ENCODE measurements around the gene RFFL.
A peak's percentile ranks its signal among the peaks of the same experiment; 100 is the strongest.
"Not testable (repeated sequence)": the region's sequence is repeated elsewhere in the genome, so short reads cannot be mapped to it uniquely, and the experiment has no call there.

The RFFL gene

DNA sequence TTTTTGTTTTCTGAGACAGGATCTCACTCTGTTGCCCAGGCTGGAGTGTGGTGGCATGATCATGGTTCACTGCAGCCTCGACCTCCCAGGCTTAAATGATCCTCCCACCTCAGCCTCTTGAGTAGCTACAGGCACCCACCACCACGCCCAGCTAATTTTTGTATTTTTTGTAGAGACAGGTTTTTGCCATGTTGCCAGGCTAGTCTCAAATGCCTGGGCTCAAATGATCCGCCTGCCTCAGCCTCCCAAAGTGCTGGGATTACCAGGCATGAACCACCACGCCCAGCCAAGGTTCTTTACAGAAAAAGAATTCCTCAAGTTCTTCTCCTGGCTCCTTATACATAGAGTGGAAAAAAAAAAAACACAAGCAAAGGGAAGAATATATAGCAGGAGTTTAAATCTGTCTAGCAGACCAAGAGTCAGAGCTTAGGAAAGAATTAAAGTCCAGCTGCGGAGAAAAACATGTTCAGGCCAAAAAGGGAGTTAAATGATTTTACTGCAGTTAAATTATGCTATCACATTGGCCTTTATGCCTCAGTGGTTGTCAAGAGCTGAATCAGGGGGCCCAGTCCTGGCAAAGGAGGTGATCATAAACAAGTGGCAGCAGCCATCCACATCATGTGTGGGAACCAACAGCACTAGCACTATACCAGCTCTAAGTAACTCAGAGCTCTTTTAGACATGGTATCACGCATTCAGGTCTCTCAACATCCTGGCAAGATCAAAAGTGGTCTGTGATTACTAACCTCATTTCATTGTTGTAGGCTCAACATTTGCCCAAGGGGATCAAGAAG, 43.9 kb downstream of the RFFL start:
- Mint-ChIP-seq H3K27ac (peak overlapping the region; percentile 4), H3K36me3 (ENCODE audit: low read depth) (peaks cover 64% of the 10 kb centered on the region), H3K4me1 (ENCODE audit: low read depth) (peaks cover 46% of the 10 kb centered on the region), H3K27me3 (no peaks in the 10 kb centered on the region), H3K9me3 (no peaks in the 10 kb centered on the region), H3K4me3 (no peak overlapping the region)
- no peak for DNase-seq

DNA sequence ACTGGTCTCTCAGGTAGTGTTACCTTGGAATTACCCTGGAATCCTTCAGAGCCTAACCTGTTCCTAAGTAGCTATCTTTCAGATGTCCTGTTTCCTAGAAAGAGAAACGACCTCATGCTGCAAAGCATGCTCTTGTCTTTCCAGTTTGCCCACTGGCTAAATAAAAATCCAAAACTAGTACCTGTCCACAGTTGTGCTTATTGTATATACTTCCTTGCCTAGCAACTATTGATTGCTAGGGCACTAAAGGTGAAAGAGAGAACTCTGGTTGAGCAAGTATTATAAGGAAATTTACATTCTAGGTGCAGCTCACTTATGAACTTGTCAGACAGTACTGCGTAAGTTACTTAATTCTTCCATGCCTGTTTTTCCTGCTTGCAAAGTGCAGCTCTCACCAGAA, 44.7 kb downstream of the RFFL start:
- no peak overlapping the region for H3K27ac Mint-ChIP-seq
- peaks cover 41% of the 10 kb centered on the region for H3K4me1 Mint-ChIP-seq (ENCODE audit: low read depth)
- no peak for DNase-seq
- peaks cover 72% of the 10 kb centered on the region for H3K36me3 Mint-ChIP-seq (ENCODE audit: low read depth)
- no peak overlapping the region for H3K4me3 Mint-ChIP-seq
- H3K9me3 Mint-ChIP-seq = no peaks in the 10 kb centered on the region
- no peaks in the 10 kb centered on the region for H3K27me3 Mint-ChIP-seq

DNA sequence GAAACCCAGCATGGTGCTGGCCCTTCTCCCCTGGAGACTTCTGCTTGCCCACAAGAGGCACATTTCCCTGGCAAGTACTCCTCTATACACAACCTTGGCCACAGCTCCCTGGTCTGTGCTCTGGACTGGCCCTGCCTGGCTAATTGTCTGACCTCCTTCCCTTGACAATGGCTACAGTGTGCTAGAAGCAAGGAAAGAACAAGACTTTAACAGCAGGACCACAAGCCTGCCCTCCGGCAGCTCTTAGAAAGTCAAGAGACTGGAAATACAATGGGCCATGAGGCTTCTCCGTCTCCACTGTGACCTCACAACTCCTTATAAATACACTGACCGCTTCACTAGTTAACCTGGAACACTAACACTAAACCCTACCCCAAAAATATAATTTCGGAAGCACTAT, 46.5 kb downstream of the RFFL start:
- Mint-ChIP-seq H3K27ac (peak overlapping the region; percentile 11), H3K4me3 (no peak overlapping the region), H3K36me3 (ENCODE audit: low read depth) (peaks cover 86% of the 10 kb centered on the region), H3K27me3 (no peaks in the 10 kb centered on the region), H3K9me3 (no peaks in the 10 kb centered on the region), H3K4me1 (ENCODE audit: low read depth) (peaks cover 23% of the 10 kb centered on the region)
- no peak for DNase-seq

DNA sequence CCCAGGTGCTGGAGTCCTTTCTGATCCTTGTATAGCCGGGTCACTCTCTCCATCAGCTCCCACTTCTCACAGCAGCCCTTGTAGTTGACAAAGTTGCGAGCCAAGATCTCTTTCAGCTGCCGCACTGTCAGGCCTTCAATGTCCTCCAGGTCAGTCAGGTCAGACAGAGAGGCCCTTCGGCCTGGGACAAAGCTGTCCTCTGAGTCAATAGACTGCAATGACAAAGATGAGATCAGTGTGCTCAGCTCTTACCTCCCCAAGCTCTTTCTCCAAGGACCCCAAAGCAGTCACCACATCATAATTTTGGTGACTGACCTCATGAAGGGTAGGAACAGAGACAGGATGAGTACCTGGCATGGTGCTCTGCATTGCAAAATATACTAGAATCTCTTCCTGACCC, 47.1 kb downstream of the RFFL start:
- peaks cover 90% of the 10 kb centered on the region for H3K36me3 Mint-ChIP-seq (ENCODE audit: low read depth)
- no peaks in the 10 kb centered on the region for H3K9me3 Mint-ChIP-seq
- H3K27me3 Mint-ChIP-seq = no peaks in the 10 kb centered on the region
- peaks cover 16% of the 10 kb centered on the region for H3K4me1 Mint-ChIP-seq (ENCODE audit: low read depth)
- no peak for DNase-seq
- H3K4me3 Mint-ChIP-seq = no peak overlapping the region
- peak overlapping the region; percentile 39 for H3K27ac Mint-ChIP-seq

DNA sequence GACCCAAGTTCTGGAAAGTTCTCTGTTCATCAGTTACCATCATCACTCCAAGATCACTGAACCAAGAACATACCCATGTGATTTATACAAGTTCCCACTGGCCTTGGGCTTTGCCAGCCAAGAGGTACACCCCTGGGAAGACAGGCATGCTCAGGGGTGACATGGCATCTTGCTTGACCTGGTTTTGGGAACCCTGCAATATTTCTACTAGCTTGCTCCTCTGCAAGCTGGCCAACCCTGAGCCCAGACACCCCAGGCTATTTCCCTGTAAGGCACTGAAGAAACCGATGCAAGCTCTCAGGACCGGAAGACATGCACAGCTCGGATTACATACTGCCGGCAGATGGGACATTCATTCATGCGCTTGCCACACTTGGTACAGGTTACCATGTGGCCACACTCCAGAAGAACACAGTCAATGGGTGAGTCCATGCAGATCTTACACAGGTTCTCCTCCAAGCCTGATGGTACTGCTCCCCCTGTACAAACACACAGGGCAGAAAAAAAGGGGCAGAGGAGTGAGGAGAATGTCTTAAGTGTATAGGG, 51.8 kb downstream of the RFFL start:
- Mint-ChIP-seq H3K36me3 (ENCODE audit: low read depth) (peaks cover 98% of the 10 kb centered on the region), H3K27ac (peak overlapping the region; percentile 35), H3K4me3 (no peak overlapping the region)

DNA sequence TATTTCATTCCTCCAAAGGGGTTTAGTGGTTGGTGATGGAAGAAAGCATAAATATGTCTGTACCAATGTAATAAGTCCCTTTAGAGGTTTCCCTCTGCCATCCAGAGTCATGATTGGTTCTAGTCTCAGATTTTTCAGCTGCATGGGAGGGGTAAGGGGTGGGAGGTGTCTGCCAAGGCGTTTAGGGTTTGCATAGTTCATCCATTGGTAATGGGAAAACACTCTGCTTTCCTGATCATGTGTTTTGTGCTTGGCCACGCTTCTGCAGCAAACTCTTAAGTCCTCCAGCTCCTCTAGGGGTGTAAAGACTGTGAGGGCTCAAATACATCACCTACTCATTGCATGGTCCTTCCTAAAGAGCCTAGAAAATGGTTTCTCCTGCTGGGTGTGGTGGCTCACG, 53.4 kb downstream of the RFFL start:
- H3K36me3 Mint-ChIP-seq (ENCODE audit: low read depth) = peaks cover 96% of the 10 kb centered on the region
- no peak for DNase-seq

More for the DNA sequence above, 51.8 kb downstream of the RFFL start:
- Mint-ChIP-seq H3K27me3 (no peaks in the 10 kb centered on the region), H3K9me3 (no peaks in the 10 kb centered on the region), H3K4me1 (ENCODE audit: low read depth) (no peaks in the 10 kb centered on the region)
- DNase-seq = no peak

DNA sequence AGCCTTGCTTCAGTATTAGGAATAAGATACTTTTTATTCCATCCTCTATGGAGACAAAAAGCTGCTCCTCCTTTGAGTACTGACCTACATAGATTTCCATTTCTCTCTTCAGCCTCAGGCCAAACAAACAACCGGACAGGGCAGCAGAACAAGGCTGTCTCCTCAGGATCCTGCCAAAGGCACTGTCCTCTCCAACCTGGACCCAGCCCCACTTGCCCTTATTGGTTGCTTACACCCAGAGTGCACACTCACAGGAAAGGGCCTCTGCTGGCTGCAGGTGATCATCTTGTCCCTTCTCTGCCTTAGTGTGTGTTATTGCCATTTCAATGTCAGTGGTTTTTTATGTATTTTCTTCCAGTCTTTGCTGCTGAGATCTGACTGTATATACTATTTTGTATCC, 56.5 kb downstream of the RFFL start:
- H3K9me3 Mint-ChIP-seq = no peaks in the 10 kb centered on the region
- H3K27ac Mint-ChIP-seq = peak overlapping the region; percentile 45
- DNase-seq = no peak
- no peaks in the 10 kb centered on the region for H3K27me3 Mint-ChIP-seq
- H3K4me3 Mint-ChIP-seq = no peak overlapping the region
- H3K36me3 Mint-ChIP-seq (ENCODE audit: low read depth) = peaks cover 95% of the 10 kb centered on the region
- H3K4me1 Mint-ChIP-seq (ENCODE audit: low read depth) = no peaks in the 10 kb centered on the region

More for the DNA sequence above, 53.4 kb downstream of the RFFL start:
- no peaks in the 10 kb centered on the region for H3K27me3 Mint-ChIP-seq
- H3K9me3 Mint-ChIP-seq = no peaks in the 10 kb centered on the region
- H3K27ac Mint-ChIP-seq = peak overlapping the region; percentile 57
- no peaks in the 10 kb centered on the region for H3K4me1 Mint-ChIP-seq (ENCODE audit: low read depth)
- no peak overlapping the region for H3K4me3 Mint-ChIP-seq

DNA sequence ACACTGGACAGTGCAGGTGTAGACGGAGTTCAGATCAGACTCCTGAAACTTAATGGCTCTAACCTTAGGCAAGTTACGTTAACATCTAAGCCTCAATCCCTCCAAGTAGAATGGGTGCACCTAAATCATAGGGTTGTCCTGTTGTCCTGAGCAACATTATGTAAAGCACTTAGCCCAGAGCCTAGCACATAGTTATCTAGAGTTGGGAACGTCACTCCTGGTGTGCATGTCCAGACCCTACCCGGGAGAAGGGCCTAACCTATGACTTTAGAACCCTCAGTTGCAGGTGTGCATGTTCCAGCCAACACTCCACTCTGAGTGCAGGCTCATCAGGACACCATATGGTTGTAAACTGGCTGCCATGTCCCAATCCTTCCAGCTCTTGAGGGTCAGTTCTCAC, 57.2 kb downstream of the RFFL start:
- no peak for DNase-seq
- H3K9me3 Mint-ChIP-seq = no peaks in the 10 kb centered on the region
- no peak overlapping the region for H3K4me3 Mint-ChIP-seq
- H3K36me3 Mint-ChIP-seq (ENCODE audit: low read depth) = peaks cover 95% of the 10 kb centered on the region
- peak overlapping the region; percentile 17 for H3K27ac Mint-ChIP-seq
- no peaks in the 10 kb centered on the region for H3K4me1 Mint-ChIP-seq (ENCODE audit: low read depth)
- H3K27me3 Mint-ChIP-seq = no peaks in the 10 kb centered on the region

DNA sequence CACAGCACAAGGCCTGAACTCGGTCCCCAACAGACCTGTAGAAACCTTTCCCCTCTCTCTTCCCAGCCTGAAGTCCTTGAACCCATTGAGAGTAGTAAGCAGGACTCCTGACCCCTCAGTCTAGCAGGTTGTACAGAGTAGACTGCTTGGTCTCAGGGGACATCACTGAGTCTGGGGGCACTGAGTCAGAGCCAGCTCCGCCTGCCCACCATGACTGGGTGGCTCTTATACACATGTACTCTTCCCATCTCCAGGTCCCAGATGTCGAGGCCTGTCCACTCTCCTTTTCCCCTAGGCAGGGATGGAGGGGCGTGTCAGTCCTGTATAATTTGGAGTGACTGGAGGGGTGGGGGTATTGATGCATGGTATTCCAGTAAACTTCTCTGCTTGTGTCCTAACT, 59.7 kb downstream of the RFFL start:
- Mint-ChIP-seq H3K9me3 (no peaks in the 10 kb centered on the region), H3K4me3 (no peak overlapping the region), H3K36me3 (ENCODE audit: low read depth) (peaks cover 93% of the 10 kb centered on the region), H3K4me1 (ENCODE audit: low read depth) (no peaks in the 10 kb centered on the region), H3K27ac (peak overlapping the region; percentile 56), H3K27me3 (no peaks in the 10 kb centered on the region)
- DNase-seq = no peak

DNA sequence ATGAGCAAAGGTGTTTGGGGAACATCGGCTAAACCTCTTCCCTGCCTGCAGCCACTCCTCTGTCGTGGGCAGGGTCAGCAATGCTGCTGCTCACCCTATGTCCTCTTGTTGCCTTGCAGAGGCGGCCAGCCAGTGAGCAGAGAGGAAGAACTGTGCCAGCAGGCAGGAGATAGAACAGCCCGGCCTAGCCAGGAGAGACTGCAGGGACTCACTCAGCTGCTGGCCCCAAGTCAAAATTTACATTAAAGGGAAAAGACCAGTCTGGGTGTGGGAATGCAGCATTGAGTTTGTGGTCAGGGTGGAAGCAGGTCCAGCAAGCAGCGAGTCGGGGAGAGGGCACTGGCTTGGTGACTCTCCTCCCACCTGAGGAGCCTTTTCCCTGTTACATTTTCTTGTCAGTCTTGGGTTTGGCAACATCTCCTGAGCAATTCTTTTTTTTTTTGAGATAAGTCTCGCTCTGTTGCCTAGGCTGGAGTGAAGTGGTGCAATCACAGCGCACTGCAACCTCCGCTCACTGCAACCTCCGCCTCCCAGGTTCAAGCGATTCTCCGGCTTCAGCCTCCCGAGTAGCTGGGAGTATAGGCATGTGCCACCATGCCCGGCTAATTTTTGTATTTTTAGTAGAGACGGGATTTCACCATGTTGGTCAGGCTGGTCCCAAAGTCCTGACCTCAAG, 60.5 kb downstream of the RFFL start:
- Mint-ChIP-seq H3K27me3 (no peaks in the 10 kb centered on the region), H3K27ac (peak overlapping the region; percentile 56)

DNA sequence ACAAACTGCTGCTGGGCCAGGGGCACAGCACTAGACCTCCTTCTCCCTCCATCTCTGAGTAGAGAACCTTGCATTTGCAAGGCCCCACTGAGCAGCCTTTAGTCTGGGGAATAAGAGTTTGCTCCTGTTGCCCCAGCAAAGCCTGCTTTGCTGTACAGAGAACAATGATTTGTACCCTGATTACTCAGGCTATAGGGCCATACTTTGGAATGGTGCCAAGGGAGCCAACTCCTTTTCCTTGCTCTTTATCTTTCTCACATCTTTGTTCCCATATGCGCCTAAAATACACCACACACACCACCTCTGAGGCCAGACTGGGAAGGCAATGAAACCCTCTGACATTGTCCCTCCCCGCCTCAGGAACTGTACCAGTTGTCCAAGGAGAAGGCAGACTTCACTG, 62.0 kb downstream of the RFFL start:
- Mint-ChIP-seq H3K9me3 (no peaks in the 10 kb centered on the region), H3K27me3 (no peaks in the 10 kb centered on the region), H3K4me1 (ENCODE audit: low read depth) (peaks cover 5% of the 10 kb centered on the region), H3K4me3 (no peak overlapping the region), H3K27ac (peak overlapping the region; percentile 42), H3K36me3 (ENCODE audit: low read depth) (peaks cover 95% of the 10 kb centered on the region)
- no peak for DNase-seq

More for the DNA sequence above, 60.5 kb downstream of the RFFL start:
- Mint-ChIP-seq H3K9me3 (no peaks in the 10 kb centered on the region), H3K4me3 (no peak overlapping the region), H3K4me1 (ENCODE audit: low read depth) (peaks cover 4% of the 10 kb centered on the region), H3K36me3 (ENCODE audit: low read depth) (peaks cover 94% of the 10 kb centered on the region)
- DNase-seq = no peak

DNA sequence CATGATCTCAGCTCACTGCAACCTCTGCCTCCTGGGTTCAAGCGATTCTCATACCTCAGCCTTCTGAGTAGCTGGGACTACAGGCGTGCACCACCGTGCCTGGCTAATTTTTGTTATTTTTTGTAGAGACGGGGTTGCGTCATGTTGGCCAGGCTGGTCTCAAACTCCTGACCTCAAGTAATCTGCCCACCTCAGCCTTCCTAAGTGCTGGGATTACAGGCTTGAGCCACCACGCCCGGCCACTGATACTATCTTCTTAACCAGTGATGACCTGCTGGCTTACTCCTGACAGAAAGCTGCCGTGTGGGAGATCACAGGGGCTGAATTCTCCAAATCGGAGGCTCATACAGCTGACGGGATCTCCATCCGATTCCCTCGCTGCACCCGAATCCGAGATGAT, 62.5 kb downstream of the RFFL start:
- H3K4me3 Mint-ChIP-seq; H3K9me3 Mint-ChIP-seq; H3K4me1 Mint-ChIP-seq (ENCODE audit: low read depth); DNase-seq; H3K27me3 Mint-ChIP-seq: not testable (repeated sequence)
- Mint-ChIP-seq H3K36me3 (ENCODE audit: low read depth) (peaks cover 97% of the 10 kb centered on the region), H3K27ac (peak overlapping the region; percentile 4)

DNA sequence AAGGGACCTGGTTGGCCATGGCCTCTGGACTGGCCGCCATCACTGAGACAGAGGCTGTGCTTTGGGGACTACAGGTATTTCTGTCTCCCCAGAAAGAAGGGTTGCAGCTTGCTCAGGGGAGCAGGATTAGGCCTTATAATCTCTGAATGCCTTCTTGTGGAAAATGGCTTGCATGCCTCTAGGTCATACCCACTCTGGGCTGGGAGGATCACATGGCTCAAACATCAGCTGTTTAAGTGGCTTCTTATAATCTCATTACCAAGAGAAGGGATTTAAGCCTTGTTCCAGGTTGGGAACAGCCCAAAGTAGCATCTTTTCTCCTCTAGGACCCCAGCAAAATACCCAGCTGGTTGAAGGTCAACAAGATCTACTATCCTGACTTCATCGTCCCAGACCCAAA, 64.1 kb downstream of the RFFL start:
- Mint-ChIP-seq H3K27ac (no peak overlapping the region), H3K4me3 (no peak overlapping the region), H3K4me1 (ENCODE audit: low read depth) (peaks cover 5% of the 10 kb centered on the region), H3K36me3 (ENCODE audit: low read depth) (peaks cover 97% of the 10 kb centered on the region), H3K9me3 (no peaks in the 10 kb centered on the region), H3K27me3 (no peaks in the 10 kb centered on the region)
- DNase-seq = no peak

DNA sequence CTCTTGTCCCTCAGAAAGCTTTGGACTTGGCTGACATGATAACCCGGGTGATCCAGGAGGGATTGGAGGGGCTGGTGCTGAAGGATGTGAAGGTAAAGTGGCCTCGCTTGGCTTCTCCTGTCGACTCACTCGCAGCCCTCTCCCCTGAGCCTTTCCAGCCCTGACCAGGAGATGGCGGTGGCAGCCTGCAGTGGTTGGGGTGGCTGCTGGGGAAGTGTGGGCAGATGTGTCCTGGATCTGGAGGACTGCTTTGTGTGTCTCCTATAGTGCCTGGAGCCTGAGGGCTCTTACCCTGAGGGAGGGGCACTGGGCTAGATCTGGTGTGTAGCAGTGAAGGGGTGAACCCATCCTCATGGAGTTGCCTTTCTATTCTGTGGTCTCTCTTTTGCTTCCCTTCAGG, 65.3 kb downstream of the RFFL start:
- no peaks in the 10 kb centered on the region for H3K9me3 Mint-ChIP-seq
- peaks cover 5% of the 10 kb centered on the region for H3K4me1 Mint-ChIP-seq (ENCODE audit: low read depth)
- peak; percentile 88 for DNase-seq
- H3K4me3 Mint-ChIP-seq = no peak overlapping the region
- H3K27me3 Mint-ChIP-seq = no peaks in the 10 kb centered on the region
- peak overlapping the region; percentile 82 for H3K27ac Mint-ChIP-seq
- H3K36me3 Mint-ChIP-seq (ENCODE audit: low read depth) = peaks cover 97% of the 10 kb centered on the region

DNA sequence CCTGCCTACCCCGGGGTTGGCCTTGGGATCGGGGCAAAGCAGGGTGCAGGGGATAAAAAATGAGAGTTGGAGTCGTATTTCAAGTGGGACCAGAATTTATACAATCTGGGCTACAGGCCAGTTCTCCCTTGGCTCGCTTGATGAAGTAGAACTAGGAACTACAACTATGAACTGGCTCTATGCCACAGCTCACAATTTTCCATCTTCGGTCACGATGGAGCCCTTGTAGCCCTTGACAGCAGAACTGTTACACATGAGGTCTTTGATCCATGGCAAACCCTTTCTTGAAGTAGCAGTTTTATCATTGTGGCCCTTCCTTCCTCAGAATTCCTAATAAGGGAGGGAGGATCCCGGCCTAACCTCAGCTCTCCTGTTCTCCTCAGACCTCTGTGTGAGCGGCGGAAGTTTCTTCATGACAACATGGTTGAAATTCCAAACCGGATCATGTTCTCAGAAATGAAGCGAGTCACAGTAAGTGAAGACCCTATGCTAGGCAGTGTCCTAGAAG, 66.1 kb downstream of the RFFL start:
- Mint-ChIP-seq H3K27me3 (no peaks in the 10 kb centered on the region), H3K27ac (no peak overlapping the region), H3K9me3 (no peaks in the 10 kb centered on the region), H3K4me3 (no peak overlapping the region), H3K4me1 (ENCODE audit: low read depth) (peaks cover 5% of the 10 kb centered on the region), H3K36me3 (ENCODE audit: low read depth) (peaks cover 97% of the 10 kb centered on the region)
- no peak for DNase-seq
